Measurements from ENCODE around the gene ZNF717.
"Not testable (repeated sequence)": the region's sequence is repeated elsewhere in the genome, so short reads cannot be mapped to it uniquely, and the experiment has no call there.

DNA sequence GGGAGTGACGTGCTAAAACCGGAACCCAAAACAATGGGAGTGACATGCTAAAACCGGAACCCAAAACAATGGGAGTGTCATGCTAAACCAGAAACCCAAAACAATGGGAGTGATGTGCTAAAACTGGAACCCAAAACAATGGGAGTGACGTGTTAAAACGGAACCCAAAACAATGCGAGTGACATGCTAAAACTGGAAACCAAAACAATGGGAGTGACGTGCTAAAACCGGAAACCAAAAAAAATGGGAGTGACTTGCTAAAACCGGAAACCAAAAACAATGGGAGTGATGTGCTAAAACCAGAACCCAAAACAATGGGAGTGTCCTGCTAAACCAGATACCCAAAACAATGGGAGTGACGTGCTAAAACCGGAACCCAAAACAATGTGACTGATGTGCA, 7.6 kb downstream of the ZNF717 start:
- not testable (repeated sequence) for TF ChIP-seq RAD21 (IDR thresholded peaks at IDR 0.05; ENCODE audit: low read length); IRF3 (IDR thresholded peaks at IDR 0.05; ENCODE audit: low read depth, low read length); MAX (IDR thresholded peaks at IDR 0.05; ENCODE audit: low read depth); POLR2AphosphoS5 (IDR thresholded peaks at IDR 0.05; ENCODE audit: low read depth, low read length); TAF1 (IDR thresholded peaks at IDR 0.05; ENCODE audit: borderline replicate concordance, low read depth, low read length); JUND (IDR thresholded peaks at IDR 0.05); NFIC (IDR thresholded peaks at IDR 0.05; ENCODE audit: borderline replicate concordance); YY1 (IDR thresholded peaks at IDR 0.05; ENCODE audit: low read depth); SMC3 (IDR thresholded peaks at IDR 0.05; ENCODE audit: low read depth, low read length); ELF1 (IDR thresholded peaks at IDR 0.05)
- TF ChIP-seq, protein P1, sequence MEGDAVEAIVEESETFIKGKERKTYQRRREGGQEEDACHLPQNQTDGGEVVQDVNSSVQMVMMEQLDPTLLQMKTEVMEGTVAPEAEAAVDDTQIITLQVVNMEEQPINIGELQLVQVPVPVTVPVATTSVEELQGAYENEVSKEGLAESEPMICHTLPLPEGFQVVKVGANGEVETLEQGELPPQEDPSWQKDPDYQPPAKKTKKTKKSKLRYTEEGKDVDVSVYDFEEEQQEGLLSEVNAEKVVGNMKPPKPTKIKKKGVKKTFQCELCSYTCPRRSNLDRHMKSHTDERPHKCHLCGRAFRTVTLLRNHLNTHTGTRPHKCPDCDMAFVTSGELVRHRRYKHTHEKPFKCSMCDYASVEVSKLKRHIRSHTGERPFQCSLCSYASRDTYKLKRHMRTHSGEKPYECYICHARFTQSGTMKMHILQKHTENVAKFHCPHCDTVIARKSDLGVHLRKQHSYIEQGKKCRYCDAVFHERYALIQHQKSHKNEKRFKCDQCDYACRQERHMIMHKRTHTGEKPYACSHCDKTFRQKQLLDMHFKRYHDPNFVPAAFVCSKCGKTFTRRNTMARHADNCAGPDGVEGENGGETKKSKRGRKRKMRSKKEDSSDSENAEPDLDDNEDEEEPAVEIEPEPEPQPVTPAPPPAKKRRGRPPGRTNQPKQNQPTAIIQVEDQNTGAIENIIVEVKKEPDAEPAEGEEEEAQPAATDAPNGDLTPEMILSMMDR (IDR thresholded peaks at IDR 0.05) = not testable (repeated sequence)
